T-cell (primary cell): ENCODE data around the gene TIAM2. TPM values are rescaled to one million over a fixed set of nuclear protein-coding genes. Genes with fewer than 3 reads are reported as not detected.

Experiments used
- ATAC-seq, 4 experiments: fragments of 200-7000 bp in 3 of 4; fragments of 150-1000 bp in 1 of 4; cut with Tn5 transposase; replicated peaks in 1 of 4; 1 replicate in 3 of 4; 2 replicates in 1 of 4; pipeline ENCODE4 v1.10.0; 2021; ENCODE audit warnings: moderate library complexity in 3 of 4, mild to moderate bottlenecking in 2 of 4, moderate number of reproducible peaks in 1 of 4
- CTCF ChIA-PET, 2 donors: fragments of 300-600 bp; sonication (Branson Sonifier 250); formaldehyde crosslinking; loops; one replicate each; lab custom pipeline; 2022; ENCODE audit warnings: antibody characterized with exemption in 2 of 2; lab: Charles Lee
- POLR2A ChIA-PET, 2 donors: fragments of 300-600 bp; sonication (Branson Sonifier 250); formaldehyde crosslinking; loops; one replicate each; lab custom pipeline; 2022; ENCODE audit warnings: antibody characterized with exemption in 2 of 2; lab: Charles Lee
- DNase-seq, 35 experiments: peaks; one replicate each; pipeline versions ENCODE4 v3.0.0 to v3.0.0-alpha.2; 2013 to 2023
- H3K27ac ChIP-seq: one replicate; pipeline ENCODE4 v1.5.1; 2013; ENCODE audit warnings: low read length
- H3K27me3 ChIP-seq, 2 experiments: replicated peaks in 1 of 2; 1 replicate in 1 of 2; 2 replicates in 1 of 2; pipeline versions ENCODE4 v1.6.1 to v1.7.0; 2013; ENCODE audit warnings: low read length in 1 of 2, mixed read lengths in 1 of 2; ENCODE audit not compliant: control insufficient read depth in 2 of 2, insufficient read depth in 2 of 2; ENCODE audit errors: extremely low read depth in 1 of 2
- H3K36me3 ChIP-seq, 2 donors: 1 replicate in 1 of 2; 2 replicates in 1 of 2; pipeline versions ENCODE4 v1.6.1 to v1.7.0; 2013; ENCODE audit warnings: low read length in 1 of 2; ENCODE audit not compliant: control insufficient read depth in 2 of 2, insufficient read depth in 1 of 2; ENCODE audit errors: extremely low read depth in 1 of 2
- H3K4me1 ChIP-seq, 2 experiments: 1 replicate in 1 of 2; 2 replicates in 1 of 2; pipeline versions ENCODE4 v1.6.1 to v1.7.0; 2013; ENCODE audit warnings: low read length in 2 of 2, mixed read lengths in 1 of 2; ENCODE audit not compliant: insufficient read depth in 2 of 2, control insufficient read depth in 1 of 2; ENCODE audit errors: extremely low read depth in 1 of 2
- H3K4me3 ChIP-seq, 2 donors: 1 replicate in 1 of 2; 2 replicates in 1 of 2; pipeline versions ENCODE4 v1.5.1 to v1.7.0; 2013; ENCODE audit warnings: mild to moderate bottlenecking in 2 of 2, low read length in 1 of 2, moderate library complexity in 1 of 2; ENCODE audit not compliant: control insufficient read depth in 1 of 2; ENCODE audit errors: extremely low read depth in 1 of 2
- H3K9me3 ChIP-seq: 2 replicates; pipeline ENCODE4 v1.7.0; 2013
- H3K27ac Mint-ChIP-seq, 2 donors: one replicate each; pipeline ENCODE4 v1.8.0; 2020 to 2021; ENCODE audit warnings: mild to moderate bottlenecking in 2 of 2, mixed read lengths in 2 of 2
- H3K27me3 Mint-ChIP-seq, 2 donors: one replicate each; pipeline ENCODE4 v1.8.0; 2021 to 2022; ENCODE audit warnings: mixed read lengths in 2 of 2
- H3K36me3 Mint-ChIP-seq: one replicate; pipeline ENCODE4 v1.8.0; 2021; ENCODE audit warnings: mixed read lengths
- H3K4me1 Mint-ChIP-seq, 3 donors: one replicate each; pipeline ENCODE4 v1.8.0; 2020 to 2022; ENCODE audit warnings: mixed read lengths in 3 of 3, mild to moderate bottlenecking in 1 of 3
- H3K4me3 Mint-ChIP-seq, 3 donors: one replicate each; pipeline ENCODE4 v1.8.0; 2020 to 2022; ENCODE audit warnings: mild to moderate bottlenecking in 3 of 3, mixed read lengths in 3 of 3, moderate library complexity in 3 of 3
- H3K9me3 Mint-ChIP-seq, 3 donors: one replicate each; pipeline ENCODE4 v1.8.0; 2020 to 2022; ENCODE audit warnings: mixed read lengths in 3 of 3
- WGBS: methylation state at CpG from one replicate; pipeline ENCODE4 v1.1.5; 2013; ENCODE audit warnings: missing lambda C conversion rate; ENCODE audit not compliant: insufficient coverage; 5-methylcytosine and 5-hydroxymethylcytosine counted together
- total RNA-seq, 35 experiments: library from RNA in 6 of 35; stranded (reverse) in 6 of 35; fragments of 120-200 nt in 1 of 35; gene quantifications; one replicate each; pipeline versions ENCODE4 v1.2.1 to v1.2.4 and lab custom pipeline; 2013 to 2026

The TIAM2 gene
- total RNA-seq, 5 donors from 2014 or later (not counting 1 experiment from before 2014, with no cell fraction given), result 4.6 to 7.1 (median 6.8) TPM

GRCh38 chr6:155219299-155219698 lies 224.2 kb downstream of the TIAM2 start:
- POLR2A ChIA-PET, result no interaction called here
- Mint-ChIP-seq H3K9me3 (no peaks in the 10 kb centered on the region), H3K27ac (peak overlapping the region in 1 of 2 donors; percentile 24), H3K36me3 (no peaks in the 10 kb centered on the region), H3K4me3 (no peak overlapping the region), H3K27me3 (peaks cover 10 to 14% of the 10 kb centered on the region in 2 donors), H3K4me1 (peaks cover 8 to 9% (median 9%) of the 10 kb centered on the region in 3 donors)
- CTCF ChIA-PET, result no interaction called here
- DNase-seq (no peak), ATAC-seq (no peak)
- Histone ChIP-seq H3K4me3 (no peak overlapping the region), H3K4me1 (peaks cover 0 to 6% of the 10 kb centered on the region in 2 experiments), H3K9me3 (no peaks in the 10 kb centered on the region), H3K27me3 (peaks cover 0 to 7% of the 10 kb centered on the region in 2 experiments), H3K36me3 (no peaks in the 10 kb centered on the region), H3K27ac (no peak overlapping the region)
- 91% methylated on average over 4 of the region's 7 CpGs for WGBS

- Histone ChIP-seq H3K4me3 (no peak overlapping the region), H3K4me1 (peaks cover 0 to 11% of the 10 kb centered on the region in 2 experiments), H3K36me3 (no peaks in the 10 kb centered on the region), H3K27ac (no peak overlapping the region), H3K27me3 (peaks cover 0 to 7% of the 10 kb centered on the region in 2 experiments), H3K9me3 (no peaks in the 10 kb centered on the region)
- POLR2A ChIA-PET, result no interaction called here
- Mint-ChIP-seq H3K27ac (no peak overlapping the region), H3K36me3 (no peaks in the 10 kb centered on the region), H3K27me3 (peaks cover 10 to 12% of the 10 kb centered on the region in 2 donors), H3K4me1 (peaks cover 5 to 15% (median 12%) of the 10 kb centered on the region in 3 donors), H3K4me3 (no peak overlapping the region), H3K9me3 (no peaks in the 10 kb centered on the region)
- no peak for ATAC-seq
- no peak for DNase-seq
- CTCF ChIA-PET, result no interaction called here
- WGBS, result 87% methylated on average over 5 of the region's 5 CpGs
Observed at GRCh38 chr6:155219858-155220301, 224.8 kb downstream of the TIAM2 start.

GRCh38 chr6:155221086-155221485 lies 226.0 kb downstream of the TIAM2 start:
- POLR2A ChIA-PET, result no interaction called here

GRCh38 chr6:155222506-155222905 lies 227.4 kb downstream of the TIAM2 start:
- Mint-ChIP-seq H3K36me3 (no peaks in the 10 kb centered on the region), H3K4me3 (no peak overlapping the region), H3K9me3 (no peaks in the 10 kb centered on the region), H3K4me1 (peaks cover 5 to 16% (median 10%) of the 10 kb centered on the region in 3 donors), H3K27me3 (peaks cover 5 to 13% of the 10 kb centered on the region in 2 donors), H3K27ac (no peak overlapping the region)
- ATAC-seq (no peak), DNase-seq (no peak)
- H3K36me3 ChIP-seq, result no peaks in the 10 kb centered on the region
- H3K9me3 ChIP-seq, result no peaks in the 10 kb centered on the region
- 100% methylated on average over 2 of the region's 4 CpGs for WGBS
- CTCF ChIA-PET, result no interaction called here
- no peak overlapping the region for H3K27ac ChIP-seq
- H3K27me3 ChIP-seq, result peaks cover 0 to 7% of the 10 kb centered on the region in 2 experiments
- peaks cover 0 to 11% of the 10 kb centered on the region in 2 experiments for H3K4me1 ChIP-seq
- POLR2A ChIA-PET, result no interaction called here
- H3K4me3 ChIP-seq, result no peak overlapping the region

More at GRCh38 chr6:155221086-155221485, 226.0 kb downstream of the TIAM2 start:
- WGBS, result 100% methylated on average over 1 of the region's 4 CpGs
- H3K4me3 Mint-ChIP-seq, result no peak overlapping the region
- Histone ChIP-seq H3K9me3 (no peaks in the 10 kb centered on the region), H3K4me1 (peaks cover 0 to 11% of the 10 kb centered on the region in 2 experiments), H3K4me3 (no peak overlapping the region), H3K36me3 (no peaks in the 10 kb centered on the region), H3K27me3 (peaks cover 0 to 7% of the 10 kb centered on the region in 2 experiments), H3K27ac (no peak overlapping the region)
- H3K9me3 Mint-ChIP-seq, result no peaks in the 10 kb centered on the region
- CTCF ChIA-PET, result no interaction called here
- ATAC-seq (no peak), DNase-seq (peak in 1 of 35 experiments; percentile 3)
- peaks cover 10 to 12% of the 10 kb centered on the region in 2 donors for H3K27me3 Mint-ChIP-seq
- H3K27ac Mint-ChIP-seq, result no peak overlapping the region
- peaks cover 5 to 16% (median 12%) of the 10 kb centered on the region in 3 donors for H3K4me1 Mint-ChIP-seq
- H3K36me3 Mint-ChIP-seq, result no peaks in the 10 kb centered on the region

- peak in 7 of 35 experiments; percentile 2 to 44 (median 2) for DNase-seq
- peaks cover 5 to 16% (median 10%) of the 10 kb centered on the region in 3 donors for H3K4me1 Mint-ChIP-seq
- no peaks in the 10 kb centered on the region for H3K36me3 ChIP-seq
- H3K27me3 ChIP-seq, result peaks cover 0 to 7% of the 10 kb centered on the region in 2 experiments
- POLR2A ChIA-PET, result no interaction called here
- peak overlapping the region; percentile 27 to 62 for H3K27ac Mint-ChIP-seq
- 50% methylated on average over 4 of the region's 12 CpGs for WGBS
- no peaks in the 10 kb centered on the region for H3K9me3 Mint-ChIP-seq
- peaks cover 0 to 11% of the 10 kb centered on the region in 2 experiments for H3K4me1 ChIP-seq
- no peak overlapping the region for H3K4me3 ChIP-seq
- no peaks in the 10 kb centered on the region for H3K9me3 ChIP-seq
- peak overlapping the region in 1 of 3 donors; percentile 38 for H3K4me3 Mint-ChIP-seq
- H3K27ac ChIP-seq, result peak overlapping the region; percentile 58
- CTCF ChIA-PET, result no interaction called here
- ATAC-seq, result peak; percentile 74 to 81 (median 76)
- H3K27me3 Mint-ChIP-seq, result peaks cover 5 to 13% of the 10 kb centered on the region in 2 donors
- H3K36me3 Mint-ChIP-seq, result no peaks in the 10 kb centered on the region
Observed at GRCh38 chr6:155223646-155224451, 228.7 kb downstream of the TIAM2 start.

GRCh38 chr6:155224618-155225017 lies 229.5 kb downstream of the TIAM2 start:
- POLR2A ChIA-PET, result no interaction called here
- H3K27ac Mint-ChIP-seq, result peak overlapping the region in 1 of 2 donors; percentile 27
- H3K36me3 ChIP-seq, result no peaks in the 10 kb centered on the region
- peaks cover 0 to 11% of the 10 kb centered on the region in 2 experiments for H3K4me1 ChIP-seq
- H3K9me3 Mint-ChIP-seq, result no peaks in the 10 kb centered on the region
- ATAC-seq, result no peak
- DNase-seq, result no peak
- H3K27ac ChIP-seq, result peak overlapping the region; percentile 58
- no peak overlapping the region for H3K4me3 Mint-ChIP-seq
- peaks cover 5 to 16% (median 10%) of the 10 kb centered on the region in 3 donors for H3K4me1 Mint-ChIP-seq
- H3K27me3 ChIP-seq, result peaks cover 0 to 2% of the 10 kb centered on the region in 2 experiments
- no peaks in the 10 kb centered on the region for H3K36me3 Mint-ChIP-seq
- H3K4me3 ChIP-seq, result no peak overlapping the region
- WGBS, result 95% methylated on average over 4 of the region's 7 CpGs
- CTCF ChIA-PET, result no interaction called here
- H3K9me3 ChIP-seq, result no peaks in the 10 kb centered on the region
- peaks cover 1 to 8% of the 10 kb centered on the region in 2 donors for H3K27me3 Mint-ChIP-seq
